Measurements from ENCODE around the gene PPFIBP2. TPM values are rescaled to one million over a fixed set of nuclear protein-coding genes. Genes with fewer than 3 reads are reported as not detected.
A peak's percentile ranks its signal among the peaks of the same experiment; 100 is the strongest.

Gene PPFIBP2
- total and polyA plus RNA-seq, 2 of the 13 experiments (the other 11 are each of a cell fraction or from before 2014, with no cell fraction given), result 15.0 to 52.5 TPM

GRCh38 chr11:7514099-7514591, 346 bp downstream of the PPFIBP2 start (continued):
- TF ChIP-seq TAF15 (IDR thresholded peaks at IDR 0.05; ENCODE audit: low read depth, low read length, poor library complexity, severe bottlenecking) (no peak), PATZ1 (CRISPR knock-in tag; IDR thresholded peaks at IDR 0.05) (peak; percentile 6; the same call in 1 of the 2 replicates), HOXA3 (CRISPR knock-in tag; IDR thresholded peaks at IDR 0.05) (no peak), ZBED4 (CRISPR knock-in tag; IDR thresholded peaks at IDR 0.05; ENCODE audit: borderline replicate concordance) (no peak), SALL1 (CRISPR knock-in tag; IDR thresholded peaks at IDR 0.05) (peak; percentile 34; the same call in 1 of the 2 replicates), ZNF703 (CRISPR knock-in tag; IDR thresholded peaks at IDR 0.05; ENCODE audit: borderline replicate concordance) (no peak; the same call in 1 of the 2 replicates), ISX (CRISPR knock-in tag; conservative IDR thresholded peaks at IDR 0.05) (no peak), HNF1A (IDR thresholded peaks at IDR 0.05; ENCODE audit: low read depth) (no peak), HNF1A (CRISPR knock-in tag; IDR thresholded peaks at IDR 0.05; ENCODE audit: borderline replicate concordance) (no peak), ZNF318 (CRISPR knock-in tag; IDR thresholded peaks at IDR 0.05) (no peak)
